ENCODE data around the gene GIMD1. TPM values are rescaled to one million over a fixed set of nuclear protein-coding genes. Genes with fewer than 3 reads are reported as not detected.
"Not testable (repeated sequence)": the region's sequence is repeated elsewhere in the genome, so short reads cannot be mapped to it uniquely, and the experiment has no call there.

GIMD1 gene
- total RNA-seq, 1 experiment from 2014 or later = not detected

GRCh38 chr4:106321168-106321567 lies 47.4 kb downstream of the GIMD1 start:
- not testable (repeated sequence) for H3K4ac ChIP-seq (ENCODE audit: low read depth, low read length); H3K4me1 ChIP-seq (ENCODE audit: insufficient read depth, low read length); H3K23me2 ChIP-seq (ENCODE audit: insufficient read length, low read depth, low read length, poor library complexity, severe bottlenecking); H3T11ph ChIP-seq (ENCODE audit: low read length); H2BK20ac ChIP-seq (ENCODE audit: low read depth, low read length, poor library complexity, severe bottlenecking); DNase-seq; H2BK15ac ChIP-seq (ENCODE audit: low read depth, low read length); H2AK5ac ChIP-seq (ENCODE audit: insufficient read length, low read length); H3K79me1 ChIP-seq (ENCODE audit: insufficient read depth, low read depth, low read length, poor library complexity, severe bottlenecking); H3K23ac ChIP-seq (ENCODE audit: insufficient read length, low read depth, low read length); H4K20me1 ChIP-seq (ENCODE audit: control insufficient read depth, insufficient read depth, insufficient read length); H4K91ac ChIP-seq (ENCODE audit: insufficient read length, low read depth, low read length); H2AFZ ChIP-seq (ENCODE audit: low read length); H3K27ac Mint-ChIP-seq; H3K9me3 ChIP-seq (ENCODE audit: control insufficient read depth, low read depth, low read length); H3K18ac ChIP-seq (ENCODE audit: insufficient read length, low read depth, low read length); H3K27me3 Mint-ChIP-seq (ENCODE audit: low read depth); H2BK12ac ChIP-seq (ENCODE audit: insufficient read length, low read depth, low read length); H4K8ac ChIP-seq (replicated peaks; ENCODE audit: insufficient read length, low read depth, low read length); H2BK120ac ChIP-seq (ENCODE audit: low read depth, low read length, poor library complexity, severe bottlenecking); H3K56ac ChIP-seq (ENCODE audit: insufficient read length, low read depth, low read length); H2BK5ac ChIP-seq (ENCODE audit: insufficient read length, low read length); H3K4me2 ChIP-seq (ENCODE audit: insufficient read depth, insufficient read length, low read length); H3K27ac ChIP-seq (ENCODE audit: insufficient read length, low read depth, low read length); H3K4me3 Mint-ChIP-seq; H3K9ac ChIP-seq (ENCODE audit: extremely low read depth, insufficient read length, low read length); H3K14ac ChIP-seq (ENCODE audit: insufficient read depth, low read length); H3K27me3 ChIP-seq (ENCODE audit: insufficient read depth, low read length); H4K5ac ChIP-seq (ENCODE audit: insufficient read length, low read depth, low read length)
- Mint-ChIP-seq H3K9me3 (peaks cover 13 to 15% of the 10 kb centered on the region in 2 experiments), H3K4me1 (peaks cover 9 to 10% of the 10 kb centered on the region in 2 experiments), H3K36me3 (ENCODE audit: insufficient read depth in 1 of 3, low read depth in 3 of 3) (peaks cover 18 to 20% (median 19%) of the 10 kb centered on the region in 3 experiments; a peak in 6 of 7 replicates)
- H3K79me2 ChIP-seq (ENCODE audit: insufficient read depth, low read length) = peaks cover 11% of the 10 kb centered on the region; the same call in 1 of the 2 replicates
- WGBS (ENCODE audit: extremely low coverage, insufficient read length, low lambda C conversion rate) = no CpG with 5 or more reads among the region's 34 CpGs
